ENCODE measurements around the gene FRAS1.

- TF ChIP-seq EZH2 (IDR thresholded peaks at IDR 0.05) (no peak), POLR2AphosphoS5 (IDR thresholded peaks at IDR 0.05; ENCODE audit: borderline replicate concordance, low read depth, low read length) (no peak)
Observed at GRCh38 chr4:78056265-78057129, 626 bp upstream of the FRAS1 start.
